Stimulated activated naive CD4-positive, alpha-beta T cell treated with Interleukin-2 at 50 U/mL for 16 hours (primary cell): ENCODE measurements around the gene CD302.
"Not testable (repeated sequence)": the region's sequence is repeated elsewhere in the genome, so short reads cannot be mapped to it uniquely, and the experiment has no call there.

Experiments used
- DNase-seq: peaks from one replicate; lab custom pipeline; 2025; lab: John Stamatoyannopoulos, UW

CD302 gene

DNA sequence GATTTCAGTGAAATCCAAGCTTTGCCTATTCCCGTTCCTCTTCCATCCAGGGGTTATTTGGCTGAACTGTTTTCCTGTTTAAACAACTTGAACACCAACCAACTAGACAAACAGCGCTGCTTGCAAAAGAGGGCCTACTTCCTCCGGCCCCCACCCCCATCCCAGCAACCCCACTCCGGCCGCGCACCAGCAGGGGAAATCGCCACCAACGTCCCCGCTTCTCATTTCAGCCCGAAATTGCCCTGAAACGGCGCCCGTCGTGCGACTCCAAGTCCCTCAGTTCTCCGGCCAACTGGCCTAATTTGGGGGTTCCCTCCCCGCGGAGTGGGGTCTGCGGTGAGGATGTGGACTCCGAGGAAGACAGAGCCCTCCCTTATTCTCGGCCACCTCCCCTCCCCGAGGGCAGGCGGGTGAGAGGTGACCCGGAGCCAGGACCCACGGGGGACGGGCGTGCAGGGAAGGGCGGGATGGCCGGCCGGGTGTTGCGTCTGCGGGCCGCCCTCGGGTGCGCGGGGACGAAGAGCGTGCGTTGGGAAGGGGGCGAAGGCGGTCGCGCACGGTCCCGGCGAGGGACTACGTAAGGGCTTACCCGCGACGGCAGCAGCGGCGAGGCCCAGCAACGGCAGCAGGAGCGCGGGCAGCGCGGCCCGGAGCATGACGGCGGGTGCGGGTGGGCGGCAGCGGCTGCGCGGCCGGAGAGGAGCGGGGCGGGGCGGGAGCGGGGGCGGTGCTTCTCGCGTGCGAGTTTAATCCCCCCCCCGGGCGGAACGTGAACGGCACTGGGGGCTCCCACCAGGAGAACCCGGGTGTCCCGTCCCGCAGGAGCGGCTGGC lies at the start of gene CD302:
Gene CD302 (minus strand): TSS at position 666 of the 833 bp plus-strand sequence. CDS start 10 bp downstream, at position 656.
- DNase-seq, result peak; percentile 24

DNA sequence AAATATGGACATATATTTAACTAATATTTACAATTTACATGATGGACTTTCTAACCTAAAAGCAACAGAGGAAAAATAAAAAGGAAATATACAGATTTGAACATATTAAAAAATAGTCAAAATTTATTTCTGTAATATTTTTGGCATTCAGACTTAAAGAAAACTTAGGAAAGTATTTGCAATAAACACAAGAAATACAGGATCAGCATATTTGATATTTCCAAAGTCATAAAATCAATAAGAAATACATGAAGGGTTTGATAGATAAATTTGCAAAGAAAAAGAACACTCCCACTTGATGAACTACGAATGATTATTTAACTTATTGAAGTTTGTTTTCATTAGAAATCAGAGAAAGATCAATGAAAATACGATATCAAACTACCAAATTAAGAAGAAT lies 48.6 kb upstream of the CD302 start:
- no peak for DNase-seq

- no peak for DNase-seq
These were observed 42.6 kb upstream of the CD302 start for GRCh38 chr2:159840616-159841015.

DNA sequence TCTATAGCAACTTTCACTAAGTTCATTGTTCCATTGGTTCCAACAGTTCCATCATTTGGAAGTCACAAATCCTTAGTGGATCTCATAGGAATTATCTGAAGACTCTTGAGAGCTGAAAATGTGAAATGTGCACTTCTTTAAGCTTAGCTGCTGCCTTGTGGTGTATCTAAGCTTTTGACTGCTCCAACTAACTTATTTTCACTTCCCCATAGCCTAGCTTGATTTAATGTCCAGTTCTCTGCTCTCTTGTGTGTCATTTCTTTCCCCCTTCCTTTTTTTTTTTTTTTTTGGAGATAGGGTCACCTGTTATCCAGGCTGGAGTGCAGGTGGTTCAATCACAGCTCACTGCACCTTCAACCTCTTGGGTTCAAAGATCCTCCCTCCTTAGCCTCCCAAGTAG lies 34.9 kb upstream of the CD302 start:
- DNase-seq, result no peak

DNA sequence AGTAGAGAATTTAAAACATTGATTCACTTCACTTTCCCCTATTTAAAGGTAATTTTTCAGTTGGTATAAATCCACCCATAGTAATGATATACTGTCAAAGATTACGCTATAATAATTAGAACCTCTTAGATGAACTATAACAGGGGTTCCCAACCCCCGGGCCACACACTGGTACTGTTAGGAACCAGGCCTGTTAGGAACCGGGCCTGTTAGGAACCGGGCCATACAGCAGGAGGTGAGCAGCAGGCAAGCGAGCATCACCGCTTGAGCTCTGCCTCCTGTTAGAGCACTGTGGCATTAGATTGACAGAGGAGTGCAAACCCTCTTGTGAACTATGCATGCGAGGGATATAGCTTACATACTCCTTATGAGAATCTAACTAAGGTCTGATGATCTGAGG lies 34.0 kb upstream of the CD302 start:
- DNase-seq, result no peak

GRCh38 chr2:159829376-159829775 lies 31.4 kb upstream of the CD302 start:
- DNase-seq, result no peak

DNA sequence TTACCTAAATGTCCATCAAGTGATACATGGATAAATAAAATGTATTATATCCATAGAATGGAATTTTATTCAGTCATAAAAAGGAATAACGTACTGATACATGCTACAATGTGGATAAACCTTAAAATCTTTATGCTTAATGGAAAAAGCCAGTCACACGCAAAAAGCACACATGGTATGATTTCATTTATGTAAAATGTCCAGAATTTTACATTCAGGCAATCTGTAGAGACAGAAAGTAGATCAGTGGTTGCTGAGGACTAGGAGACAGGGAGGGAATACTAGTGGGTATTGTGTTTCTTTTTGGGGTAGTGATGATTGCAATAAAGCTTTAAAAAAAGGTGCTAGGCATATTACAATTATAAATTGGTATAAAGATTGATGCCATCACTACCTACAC lies 30.7 kb upstream of the CD302 start:
- DNase-seq, result no peak

GRCh38 chr2:159822478-159822833 lies 24.4 kb upstream of the CD302 start:
- not testable (repeated sequence) for DNase-seq

DNA sequence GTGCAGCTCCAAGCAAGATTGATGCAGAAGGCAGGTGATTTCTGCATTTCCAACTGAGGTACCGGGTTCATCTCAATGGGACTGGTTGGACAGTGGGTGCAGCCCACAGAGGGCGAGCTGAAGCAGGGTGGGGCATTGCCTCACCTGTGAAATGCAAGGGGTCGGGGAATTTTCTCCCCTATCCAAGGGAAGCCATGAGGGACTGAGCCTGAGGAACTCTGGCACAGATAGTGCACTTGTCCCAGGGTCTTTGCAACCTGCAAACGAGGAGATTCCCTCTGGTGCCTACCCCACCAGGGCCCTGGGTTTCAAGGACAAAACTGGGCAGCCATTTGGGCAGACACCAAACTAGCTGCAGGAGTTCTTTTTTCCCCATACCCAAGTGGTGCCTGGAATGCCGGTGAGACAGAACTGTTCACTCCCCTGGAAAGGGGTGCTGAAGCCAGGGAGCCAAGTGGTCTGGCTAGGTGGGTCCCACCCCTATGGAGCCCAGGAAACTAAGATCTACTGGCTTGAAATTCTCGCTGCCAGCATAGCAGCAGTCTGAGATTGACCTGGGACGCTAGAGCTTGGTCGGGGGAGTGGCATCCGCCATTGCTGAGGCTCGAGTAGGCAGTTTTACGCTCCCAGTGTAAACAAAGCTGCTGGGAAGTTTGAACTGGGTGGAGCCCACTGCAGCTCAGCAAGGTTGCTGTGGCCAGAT lies 23.9 kb upstream of the CD302 start:
- not testable (repeated sequence) for DNase-seq

DNA sequence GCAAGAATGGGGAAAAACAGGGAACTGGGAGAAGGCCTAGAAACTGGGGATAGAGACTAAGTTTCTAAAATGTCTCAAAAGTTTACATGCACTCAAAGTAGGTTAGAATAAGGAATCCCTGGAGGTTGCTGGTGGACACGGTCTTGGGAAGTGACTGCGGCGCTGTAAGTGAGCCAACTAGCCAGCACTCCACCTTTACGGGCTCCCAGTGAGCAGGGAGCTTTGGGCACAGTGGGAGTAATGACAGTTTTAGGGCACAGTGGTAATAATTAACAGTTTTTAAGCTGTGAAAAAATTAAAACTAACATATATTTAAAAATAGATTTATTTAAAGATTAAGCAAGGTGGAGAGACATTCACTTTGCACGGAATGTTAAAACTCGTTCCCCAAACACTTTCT lies 20.9 kb upstream of the CD302 start:
- no peak for DNase-seq

GRCh38 chr2:159817283-159817682 lies 19.3 kb upstream of the CD302 start:
- no peak for DNase-seq

DNA sequence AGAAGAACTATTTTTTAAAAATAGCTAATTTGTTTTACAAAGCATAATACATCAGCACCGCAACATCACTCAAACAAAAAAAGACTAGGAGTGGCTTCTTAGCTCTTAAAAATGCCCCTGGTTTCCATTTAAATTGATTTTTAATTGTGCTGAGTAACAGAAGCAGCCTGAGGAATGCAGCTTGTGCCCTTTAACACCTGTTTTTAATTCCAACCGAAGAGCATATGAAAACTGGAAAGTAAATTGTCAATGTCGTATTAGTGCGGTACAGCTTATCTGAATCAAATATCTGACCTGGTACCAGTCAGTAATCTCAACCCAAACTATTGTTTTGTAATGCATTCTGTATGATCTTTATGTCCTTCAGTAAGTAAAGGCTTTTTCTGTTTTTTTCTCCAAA lies 13.2 kb upstream of the CD302 start:
- DNase-seq, result no peak

DNA sequence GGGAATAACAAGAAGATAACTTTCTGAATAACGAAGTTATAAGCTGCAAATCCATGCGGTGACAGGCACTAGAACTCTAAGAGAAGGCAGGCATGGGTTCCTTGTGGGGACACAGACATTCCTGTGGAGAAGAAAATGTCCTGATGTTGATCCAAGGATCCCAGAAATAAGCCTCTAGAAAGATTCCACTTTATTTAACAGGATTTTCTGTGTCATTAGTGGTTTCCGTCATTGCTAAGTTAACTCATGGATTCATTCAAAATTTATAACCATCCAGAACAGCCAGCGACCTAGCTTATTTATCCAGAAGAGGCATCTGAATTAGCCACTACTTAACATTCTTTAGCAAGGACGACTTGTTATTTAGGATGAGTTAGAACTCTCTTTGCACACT lies 10.0 kb upstream of the CD302 start:
- no peak for DNase-seq

GRCh38 chr2:159807183-159808031 lies 9.4 kb upstream of the CD302 start:
- DNase-seq, result no peak

GRCh38 chr2:159804941-159805340 lies 6.9 kb upstream of the CD302 start:
- no peak for DNase-seq

- DNase-seq, result no peak
These were observed 5.4 kb upstream of the CD302 start for GRCh38 chr2:159803235-159803962.

- DNase-seq, result no peak
These were observed 4.7 kb upstream of the CD302 start for GRCh38 chr2:159802673-159803072.

GRCh38 chr2:159799833-159800232 lies 1.8 kb upstream of the CD302 start:
- no peak for DNase-seq

GRCh38 chr2:159798376-159798725 lies 343 bp upstream of the CD302 start:
- DNase-seq, result no peak

DNA sequence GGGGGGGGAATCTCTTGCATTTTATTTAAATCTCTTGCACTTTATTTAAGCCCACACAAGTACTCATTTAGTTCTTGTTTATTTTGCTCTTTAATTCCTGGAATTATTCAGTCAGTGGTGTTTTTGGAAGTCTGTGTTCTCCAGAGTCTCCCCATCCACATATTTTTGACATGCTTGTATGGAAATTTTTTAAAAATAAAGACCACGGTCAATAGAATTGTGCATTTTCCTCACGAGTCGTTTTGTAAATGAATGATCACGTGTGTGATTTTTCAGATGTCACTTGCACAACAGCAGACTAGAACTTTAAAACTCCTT lies 824 bp downstream of the CD302 start:
- no peak for DNase-seq

DNA sequence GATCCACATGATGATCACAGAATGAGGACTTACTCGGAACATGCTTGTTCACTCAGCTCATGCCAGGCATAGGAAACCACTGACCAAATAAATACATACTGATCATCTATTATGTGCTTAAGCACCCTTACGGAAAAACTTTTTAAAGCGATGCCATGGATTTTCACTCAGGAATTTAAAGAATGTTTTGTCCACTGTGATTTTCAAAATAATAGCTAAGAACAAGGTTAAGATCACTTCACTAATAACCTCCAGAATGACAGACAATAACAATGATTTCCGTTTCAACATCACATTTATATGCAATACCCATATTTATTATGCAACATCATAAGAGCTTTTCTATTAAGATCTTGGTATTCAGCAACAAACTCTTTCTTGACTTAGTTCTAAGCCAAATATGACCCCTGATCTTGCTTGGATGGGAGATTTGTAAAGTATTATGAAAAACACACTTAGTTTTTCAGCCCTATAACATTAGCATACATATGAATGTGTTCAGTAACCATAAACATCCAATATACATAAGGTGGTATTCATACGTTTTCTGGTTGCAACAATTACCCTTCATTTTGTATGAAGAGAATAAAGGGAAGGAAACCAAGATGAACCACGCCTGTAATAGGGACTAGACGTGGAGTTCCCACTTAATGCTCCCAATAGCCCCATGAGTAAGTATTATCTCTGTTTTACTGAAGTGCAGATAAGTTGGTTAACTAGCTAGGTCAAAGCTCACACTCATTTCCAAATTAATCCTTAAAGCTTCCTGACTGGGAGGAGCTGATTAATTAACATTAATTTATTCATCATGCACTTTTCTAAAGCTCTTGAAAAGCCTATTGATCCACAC lies 1.9 kb downstream of the CD302 start:
- no peak for DNase-seq
